IMR-90 (cell line): Measurements from ENCODE around the gene HS3ST1. TPM values are rescaled to one million over a fixed set of nuclear protein-coding genes. Genes with fewer than 3 reads are reported as not detected.

Experiments
- ATAC-seq: fragments of 200-7000 bp; cut with Tn5 transposase; 2 replicates; pipeline ENCODE4 v1.9.1; 2020; ENCODE audit warnings: low read depth, mild to moderate bottlenecking, moderate library complexity
- BruUV-seq: library from RNA; stranded (reverse); fragments of 400-500 nt; replicated peaks from 2 replicates; lab custom pipeline; 2021; lab: Mats Ljungman, UMichigan
- CTCF ChIA-PET: fragments of 300-600 bp; formaldehyde crosslinking; extraction: SDS; loops from one replicate; lab custom pipeline; 2021; ENCODE audit warnings: antibody characterized with exemption; lab: Yijun Ruan, JAX
- POLR2A ChIA-PET: fragments of 300-600 bp; sonication (Branson Sonifier 250); formaldehyde crosslinking; loops from one replicate; lab custom pipeline; 2022; ENCODE audit warnings: antibody characterized with exemption; ENCODE audit not compliant: unreplicated experiment; lab: Charles Lee
- DNase-seq: peaks from one replicate; pipeline ENCODE4 v3.0.0; 2013
- H2AFZ ChIP-seq: replicated peaks from 2 replicates; pipeline ENCODE3; 2013; ENCODE audit warnings: low read length, mild to moderate bottlenecking; ENCODE audit not compliant: poor library complexity
- H2AK5ac ChIP-seq: 2 replicates; pipeline ENCODE4 v1.6.1; 2013; ENCODE audit warnings: low read depth, low read length, inconsistent platforms
- H2AK9ac ChIP-seq: replicated peaks from 2 replicates; pipeline ENCODE3; 2013; ENCODE audit warnings: mild to moderate bottlenecking, low read depth, low read length, moderate library complexity; ENCODE audit not compliant: poor library complexity
- H2BK120ac ChIP-seq: 2 replicates; pipeline ENCODE4 v1.6.1; 2013; ENCODE audit warnings: low read depth, low read length, inconsistent platforms
- H2BK15ac ChIP-seq: 3 replicates; pipeline ENCODE4 v1.6.1; 2013; ENCODE audit warnings: low read depth, low read length, inconsistent platforms
- H2BK20ac ChIP-seq: 2 replicates; pipeline ENCODE4 v1.6.1; 2013; ENCODE audit warnings: low read depth, mild to moderate bottlenecking, inconsistent platforms, low read length, moderate library complexity
- H2BK5ac ChIP-seq: 2 replicates; pipeline ENCODE4 v1.6.1; 2013; ENCODE audit warnings: mild to moderate bottlenecking, low read depth, low read length, inconsistent platforms; ENCODE audit not compliant: poor library complexity, severe bottlenecking
- H3K14ac ChIP-seq: replicated peaks from 2 replicates; pipeline ENCODE4 v1.6.1; 2013; ENCODE audit warnings: low read depth, low read length, inconsistent platforms
- H3K18ac ChIP-seq: 2 replicates; pipeline ENCODE4 v1.6.1; 2013; ENCODE audit warnings: low read depth, low read length, control low read depth
- H3K23ac ChIP-seq: 2 replicates; pipeline ENCODE4 v1.6.1; 2013; ENCODE audit warnings: low read depth, low read length, inconsistent platforms
- H3K27ac ChIP-seq: 2 replicates; pipeline ENCODE4 v1.5.1; 2013; ENCODE audit warnings: mild to moderate bottlenecking, control low read depth, low read length; ENCODE audit not compliant: insufficient read depth
- H3K27me3 ChIP-seq: 2 replicates; pipeline ENCODE4 v1.6.1; 2013; ENCODE audit warnings: low read length; ENCODE audit not compliant: control insufficient read depth, insufficient read depth
- H3K36me3 ChIP-seq: 2 replicates; pipeline ENCODE4 v1.6.1; 2013; ENCODE audit warnings: low read length, mixed read lengths; ENCODE audit not compliant: control insufficient read depth, insufficient read depth
- H3K4ac ChIP-seq: 2 replicates; pipeline ENCODE4 v1.6.1; 2013; ENCODE audit warnings: low read depth, low read length, inconsistent platforms
- H3K4me1 ChIP-seq: 2 replicates; pipeline ENCODE4 v1.6.1; 2013; ENCODE audit warnings: low read length, mixed read lengths; ENCODE audit not compliant: control insufficient read depth, insufficient read depth
- H3K4me2 ChIP-seq: 2 replicates; pipeline ENCODE4 v1.6.1; 2013; ENCODE audit warnings: low read depth, mild to moderate bottlenecking, control low read depth, low read length, moderate library complexity
- H3K4me3 ChIP-seq: 2 replicates; pipeline ENCODE4 v1.5.1; 2013; ENCODE audit warnings: low read depth, mild to moderate bottlenecking, control low read depth, low read length, moderate library complexity; ENCODE audit not compliant: insufficient read depth
- H3K56ac ChIP-seq: 2 replicates; pipeline ENCODE4 v1.6.1; 2013; ENCODE audit warnings: low read length, inconsistent platforms; ENCODE audit not compliant: insufficient read depth; ENCODE audit errors: extremely low read depth
- H3K79me1 ChIP-seq, 2 experiments: 2 replicates each; pipeline ENCODE4 v1.6.1; 2013; ENCODE audit warnings: low read length in 2 of 2, inconsistent platforms in 1 of 2, low read depth in 1 of 2
- H3K9ac ChIP-seq: 2 replicates; pipeline ENCODE4 v1.6.1; 2013; ENCODE audit warnings: low read depth, low read length, control low read depth
- H3K9me1 ChIP-seq: 2 replicates; pipeline ENCODE4 v1.6.1; 2013; ENCODE audit warnings: low read length, inconsistent platforms; ENCODE audit not compliant: insufficient read depth
- H3K9me3 ChIP-seq: 2 replicates; pipeline ENCODE4 v1.6.1; 2013; ENCODE audit warnings: low read length; ENCODE audit not compliant: control insufficient read depth, insufficient read depth
- H4K20me1 ChIP-seq: 2 replicates; pipeline ENCODE4 v1.6.1; 2013; ENCODE audit warnings: low read length, inconsistent platforms; ENCODE audit not compliant: insufficient read depth
- H4K5ac ChIP-seq: 2 replicates; pipeline ENCODE4 v1.6.1; 2013; ENCODE audit warnings: mild to moderate bottlenecking, low read depth, low read length, control low read depth
- H4K8ac ChIP-seq, 2 experiments: 2 replicates each; pipeline ENCODE4 v1.6.1; 2013; ENCODE audit warnings: low read depth in 2 of 2, low read length in 2 of 2, control low read depth in 1 of 2, inconsistent platforms in 1 of 2
- H4K91ac ChIP-seq: 2 replicates; pipeline ENCODE4 v1.6.1; 2013; ENCODE audit warnings: low read depth, low read length, inconsistent platforms; ENCODE audit not compliant: insufficient read depth
- BHLHE40 ChIP-seq: fragments of 150-350 bp; IDR thresholded peaks from 2 replicates; pipeline ENCODE4 v1.6.1; 2016; ENCODE audit warnings: mild to moderate bottlenecking, low read depth, low read length
- CHD1 ChIP-seq: IDR thresholded peaks from 2 replicates; pipeline ENCODE4 v1.6.1; 2012; ENCODE audit warnings: low read depth, low read length, improper control_type of control experiment
- CTCF ChIP-seq: conservative IDR thresholded peaks from 2 replicates; pipeline ENCODE4 v1.5.1; 2012; ENCODE audit warnings: mild to moderate bottlenecking, low read depth, low read length, improper control_type of control experiment
- FOS ChIP-seq: fragments of 150-350 bp; IDR thresholded peaks from 2 replicates; pipeline ENCODE4 v1.6.1; 2016; ENCODE audit warnings: low read depth, low read length
- MAFK ChIP-seq: IDR thresholded peaks from 2 replicates; pipeline ENCODE4 v1.6.1; 2012; ENCODE audit warnings: low read depth, low read length, improper control_type of control experiment
- MAZ ChIP-seq: IDR thresholded peaks from 2 replicates; pipeline ENCODE4 v1.6.1; 2012; ENCODE audit warnings: low read depth, mild to moderate bottlenecking, low read length, improper control_type of control experiment, moderate library complexity, borderline replicate concordance
- MXI1 ChIP-seq: IDR thresholded peaks from 2 replicates; pipeline ENCODE4 v1.6.1; 2012; ENCODE audit warnings: low read depth, mild to moderate bottlenecking, low read length, moderate library complexity, borderline replicate concordance
- NFE2L2 ChIP-seq: fragments of 150-350 bp; IDR thresholded peaks from 2 replicates; pipeline ENCODE4 v1.6.1; 2016; ENCODE audit warnings: low read depth, mild to moderate bottlenecking, low read length
- POLR2A ChIP-seq: IDR thresholded peaks from 2 replicates; pipeline ENCODE4 v1.6.1; 2012; ENCODE audit warnings: mild to moderate bottlenecking, low read depth, low read length
- RCOR1 ChIP-seq: IDR thresholded peaks from 2 replicates; pipeline ENCODE4 v1.6.1; 2012; ENCODE audit warnings: mild to moderate bottlenecking, low read length, improper control_type of control experiment; ENCODE audit not compliant: insufficient replicate concordance
- RFX5 ChIP-seq: IDR thresholded peaks from 2 replicates; pipeline ENCODE4 v1.8.0; 2012; ENCODE audit warnings: low read depth, mild to moderate bottlenecking, low read length, moderate library complexity
- SMC3 ChIP-seq: fragments of 150-350 bp; IDR thresholded peaks from 2 replicates; pipeline ENCODE4 v1.6.1; 2016; ENCODE audit warnings: low read depth, mild to moderate bottlenecking, antibody characterized with exemption, low read length, moderate library complexity
- WGBS, 2 experiments: methylation state at CpG; one replicate each; pipeline versions ENCODE4 v1.1.5 to v1.1.7; 2013; ENCODE audit warnings: missing lambda C conversion rate in 2 of 2; ENCODE audit not compliant: insufficient read length in 1 of 2; ENCODE audit errors: extremely low coverage in 2 of 2; 5-methylcytosine and 5-hydroxymethylcytosine counted together
- dilution Hi-C: fragments of 300-500 bp; cut with HindIII; formaldehyde crosslinking; loops from one replicate; pipeline ENCODE4 v1.14.3; 2018; ENCODE audit warnings: low sequenced_read_pairs; ENCODE audit not compliant: unreplicated experiment
- in situ Hi-C: fragments of 300-500 bp; cut with MboI; formaldehyde crosslinking; loops from 3 replicates; pipeline ENCODE4 v1.14.3; 2019; ENCODE audit warnings: low sequenced_read_pairs, inconsistent platforms, mixed read lengths
- intact Hi-C: fragments of 100-400 bp; cut with micrococcal nuclease; formaldehyde crosslinking; loops from 2 replicates; pipeline ENCODE4 v1.10.0; 2022
- polyA plus RNA-seq, 3 experiments: library from polyadenylated mRNA; depleted of rRNA; stranded (reverse); fragments of >200 nt; gene quantifications; 2 replicates each; pipeline ENCODE4 v1.2.3, GENCODE V29; 2012; ENCODE audit warnings: low replicate concordance in 1 of 3
- total RNA-seq: library from RNA; depleted of rRNA; stranded (reverse); fragments of >200 nt; gene quantifications from 2 replicates; pipeline ENCODE4 v1.2.3, GENCODE V29; 2012
- TF ChIP-seq, protein P1 (sequence below): fragments of 150-350 bp; IDR thresholded peaks from 2 replicates; pipeline ENCODE4 v1.6.1; 2016; ENCODE audit warnings: low read depth, mild to moderate bottlenecking, low read length, moderate library complexity, borderline replicate concordance

Gene HS3ST1
- total and polyA plus RNA-seq, 2 of the 4 experiments (the other 2 are of a cell fraction), result 0.09 TPM; not detected in 1

DNA sequence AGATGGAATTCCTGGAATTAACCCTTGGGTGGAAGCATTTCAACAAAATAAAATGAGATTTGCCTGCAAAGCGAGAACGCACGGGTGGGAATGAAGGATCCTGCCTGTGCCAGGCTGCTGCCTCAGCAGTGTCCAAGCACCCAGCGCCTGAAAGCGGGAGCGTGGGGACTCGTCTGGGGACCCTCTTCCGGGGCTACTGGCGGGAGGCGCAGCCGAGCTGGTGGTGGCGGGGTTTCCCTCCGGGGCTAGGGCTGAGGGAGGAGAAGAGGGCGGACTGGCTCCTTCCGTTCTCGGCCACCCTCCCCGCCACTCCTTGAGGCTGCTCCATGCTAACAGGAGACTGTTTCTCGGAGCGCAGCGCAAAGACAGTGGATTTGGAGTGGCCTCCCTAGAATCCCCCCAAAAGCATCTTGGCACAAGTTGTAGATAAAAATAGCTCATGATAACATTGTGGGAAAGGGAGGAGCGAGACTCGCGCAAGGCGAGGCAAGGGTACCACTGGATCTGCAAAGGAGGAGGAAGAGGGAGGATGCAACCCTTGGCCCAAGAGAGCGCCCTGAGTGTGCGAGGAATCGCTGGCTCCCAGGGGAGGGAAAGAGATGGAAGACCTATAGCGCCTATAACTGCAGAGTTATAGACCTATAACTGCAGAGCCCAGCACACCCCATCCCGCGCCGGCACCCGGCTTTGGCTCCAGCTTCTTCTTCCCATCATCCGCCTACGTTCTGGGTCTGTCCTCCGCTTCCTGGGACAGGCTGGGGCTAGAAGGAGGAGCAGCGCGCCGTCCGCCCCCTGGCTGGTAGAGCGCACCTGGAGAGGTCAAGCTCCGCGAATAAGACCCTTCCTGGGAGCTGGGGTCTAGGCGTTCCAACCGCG, 1.3 kb downstream of the HS3ST1 start (continued):
- TF ChIP-seq MAZ, result no peak

DNA sequence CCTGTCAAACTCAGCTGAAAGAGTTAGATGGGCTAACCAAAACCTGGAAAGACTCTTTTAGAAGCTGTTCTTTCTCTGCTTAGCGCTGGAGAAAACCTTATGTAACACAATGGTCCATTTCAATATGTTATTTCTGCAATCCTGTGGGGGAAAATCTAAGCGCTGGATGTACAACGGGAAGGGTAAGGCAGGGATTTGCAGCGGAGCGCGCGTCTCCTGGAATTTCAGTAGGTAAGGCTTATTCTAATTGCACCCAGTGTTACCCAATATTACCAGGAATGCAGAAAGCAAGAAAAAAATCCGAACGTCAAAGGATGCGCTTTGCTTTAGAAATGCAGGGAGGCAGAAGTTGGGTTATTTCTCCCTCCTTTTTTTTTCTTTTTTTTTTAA, 2.0 kb downstream of the HS3ST1 start:
- ChIA-PET CTCF (no interaction called here), POLR2A (no interaction called here)
- no peak overlapping the region for H2BK5ac ChIP-seq
- no peak overlapping the region for H3K9ac ChIP-seq
- H3K36me3 ChIP-seq, result no peaks in the 10 kb centered on the region
- H4K5ac ChIP-seq, result no peak overlapping the region
- no peaks in the 10 kb centered on the region for H4K20me1 ChIP-seq
- ATAC-seq (no peak), DNase-seq (no peak)
- H3K9me1 ChIP-seq, result no peaks in the 10 kb centered on the region
- H3K4me3 ChIP-seq, result no peak overlapping the region
- H3K56ac ChIP-seq, result no peak overlapping the region
- intact Hi-C loops (no loop called here), dilution Hi-C loops (no loop called here), in situ Hi-C loops (no loop called here)
- H3K18ac ChIP-seq, result no peak overlapping the region
- H3K4me2 ChIP-seq, result no peak overlapping the region; the same call in 1 of the 2 replicates
- H2AFZ ChIP-seq, result no peak overlapping the region
- H3K14ac ChIP-seq, result no peak overlapping the region
- H3K4me1 ChIP-seq, result no peaks in the 10 kb centered on the region
- H3K9me3 ChIP-seq, result no peaks in the 10 kb centered on the region
- no peak overlapping the region for H4K8ac ChIP-seq
- no peak overlapping the region for H2BK15ac ChIP-seq
- peaks cover 33% of the 10 kb centered on the region for H3K27me3 ChIP-seq
- H2AK9ac ChIP-seq, result no peak overlapping the region
- no peak overlapping the region for H2BK20ac ChIP-seq
- H3K23ac ChIP-seq, result no peak overlapping the region
- no peak overlapping the region for H2BK120ac ChIP-seq
- H3K27ac ChIP-seq, result no peak overlapping the region
- no TSS peak for BruUV-seq
- whole genome bisulfite sequencing, 2 experiments, result no CpG with 5 or more reads among the region's 10 CpGs
- H2AK5ac ChIP-seq, result no peak overlapping the region
- no peak overlapping the region for H4K91ac ChIP-seq
- no peaks in the 10 kb centered on the region for H3K79me1 ChIP-seq
- H3K4ac ChIP-seq, result no peak overlapping the region
- TF ChIP-seq POLR2A, result no peak
- no peak for TF ChIP-seq MXI1
- no peak for TF ChIP-seq BHLHE40
- TF ChIP-seq CHD1, result no peak
- TF ChIP-seq MAFK, result no peak
- TF ChIP-seq, protein P1, sequence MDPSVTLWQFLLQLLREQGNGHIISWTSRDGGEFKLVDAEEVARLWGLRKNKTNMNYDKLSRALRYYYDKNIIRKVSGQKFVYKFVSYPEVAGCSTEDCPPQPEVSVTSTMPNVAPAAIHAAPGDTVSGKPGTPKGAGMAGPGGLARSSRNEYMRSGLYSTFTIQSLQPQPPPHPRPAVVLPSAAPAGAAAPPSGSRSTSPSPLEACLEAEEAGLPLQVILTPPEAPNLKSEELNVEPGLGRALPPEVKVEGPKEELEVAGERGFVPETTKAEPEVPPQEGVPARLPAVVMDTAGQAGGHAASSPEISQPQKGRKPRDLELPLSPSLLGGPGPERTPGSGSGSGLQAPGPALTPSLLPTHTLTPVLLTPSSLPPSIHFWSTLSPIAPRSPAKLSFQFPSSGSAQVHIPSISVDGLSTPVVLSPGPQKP, result no peak
- no peak for TF ChIP-seq MAZ
- TF ChIP-seq RCOR1, result no peak
- no peak for TF ChIP-seq CTCF
- TF ChIP-seq NFE2L2, result no peak
- TF ChIP-seq RFX5, result no peak
- TF ChIP-seq SMC3, result no peak
- TF ChIP-seq FOS, result no peak
